Measurements from ENCODE around the gene GCK. TPM values are rescaled to one million over a fixed set of nuclear protein-coding genes. Genes with fewer than 3 reads are reported as not detected.
A peak's percentile ranks its signal among the peaks of the same experiment; 100 is the strongest.

The GCK gene
- total and polyA plus RNA-seq, 11 donors: 0.54 to 5.7 (median 1.9) TPM

GRCh38 chr7:44197474-44197873 is 8.2 kb upstream of the GCK start:
- WGBS, 4 donors: 80 to 84% (median 82%) methylated on average over 7 of the region's 7 CpGs
- H3K4me1 ChIP-seq: peaks cover 0 to 13% (median 10%) of the 10 kb centered on the region in 12 donors
- no peaks in the 10 kb centered on the region for H3K9me3 ChIP-seq
- DNase-seq (no peak), ATAC-seq (no peak)
- no peak overlapping the region for H3K27ac ChIP-seq
- TF ChIP-seq CTCF (IDR thresholded peaks at IDR 0.05): no peak
- no peak for TF ChIP-seq POLR2A (IDR thresholded peaks at IDR 0.05)
- H3K4me3 ChIP-seq: no peak overlapping the region
- H3K27me3 ChIP-seq: peaks cover 0 to 10% (median 0%) of the 10 kb centered on the region in 9 donors
- no peaks in the 10 kb centered on the region for H3K36me3 ChIP-seq
- intact Hi-C loops (cut with DNase I): loop anchor here in 7 of 10 donors (2.0 to 10.0 kb wide), 6 partner anchors 63 to 173 kb away; partner anchors contain the start of gene POLD2 (in 1 of the 7)

GRCh38 chr7:44196450-44196872 is 7.2 kb upstream of the GCK start:
- no peak overlapping the region for H3K4me3 ChIP-seq
- no peak overlapping the region for H3K27ac ChIP-seq
- ATAC-seq (peak in 3 of 4 donors; percentile 45 to 61 (median 53)), DNase-seq (no peak)
- intact Hi-C loops (cut with DNase I): loop anchor here in 7 of 10 donors (2.0 to 10.0 kb wide), 6 partner anchors 62 to 172 kb away; partner anchors contain the start of gene POLD2 (in 1 of the 7)
- TF ChIP-seq CTCF (IDR thresholded peaks at IDR 0.05) (peak; percentile 45 to 72 (median 62)), POLR2A (IDR thresholded peaks at IDR 0.05) (no peak)
- H3K9me3 ChIP-seq: no peaks in the 10 kb centered on the region
- WGBS, 4 donors: 35 to 38% (median 37%) methylated on average over 3 of the region's 3 CpGs
- H3K27me3 ChIP-seq: peaks cover 0 to 15% (median 0%) of the 10 kb centered on the region in 9 donors
- no peaks in the 10 kb centered on the region for H3K36me3 ChIP-seq
- H3K4me1 ChIP-seq: peaks cover 0 to 2% (median under 1%) of the 10 kb centered on the region in 12 donors

- Histone ChIP-seq H3K4me3 (no peak overlapping the region), H3K36me3 (no peaks in the 10 kb centered on the region), H3K9me3 (no peaks in the 10 kb centered on the region), H3K27me3 (peaks cover 0 to 15% (median 0%) of the 10 kb centered on the region in 9 donors), H3K27ac (no peak overlapping the region), H3K4me1 (no peaks in the 10 kb centered on the region)
- ATAC-seq: no peak
- TF ChIP-seq POLR2A (IDR thresholded peaks at IDR 0.05) (no peak), CTCF (IDR thresholded peaks at IDR 0.05) (no peak)
- DNase-seq: no peak
- WGBS, 4 donors: 20 to 28% (median 23%) methylated on average over 1 of the region's 1 CpG
- intact Hi-C loops (cut with DNase I): loop anchor here in 7 of 10 donors (2.0 to 10.0 kb wide), 6 partner anchors 61 to 171 kb away; partner anchors contain the start of gene POLD2 (in 1 of the 7)
These were observed 6.7 kb upstream of the GCK start for GRCh38 chr7:44195889-44196288.

- intact Hi-C loops (cut with DNase I): loop anchor here in 7 of 10 donors (5.0 to 10.0 kb wide), 10 partner anchors 42 to 172 kb away; partner anchors contain the start of genes MYL7 (in 1 of the 7) and POLD2 (in 1 of the 7)
- H3K9me3 ChIP-seq: no peaks in the 10 kb centered on the region
- H3K4me3 ChIP-seq: no peak overlapping the region
- DNase-seq (no peak), ATAC-seq (no peak)
- TF ChIP-seq CTCF (IDR thresholded peaks at IDR 0.05): no peak
- H3K27ac ChIP-seq: no peak overlapping the region
- H3K36me3 ChIP-seq: no peaks in the 10 kb centered on the region
- 44 to 83% (median 79%) methylated on average over 3 of the region's 3 CpGs for WGBS, 4 donors
- peaks cover 0 to 18% (median 0%) of the 10 kb centered on the region in 9 donors for H3K27me3 ChIP-seq
- no peaks in the 10 kb centered on the region for H3K4me1 ChIP-seq
These were observed 5.4 kb upstream of the GCK start for GRCh38 chr7:44194562-44195145.

Measured in heart left ventricle (tissue), 16 donors.